ENCODE data around the gene ANKRD35. TPM values are rescaled to one million over a fixed set of nuclear protein-coding genes. Genes with fewer than 3 reads are reported as not detected.
"Not testable (repeated sequence)": the region's sequence is repeated elsewhere in the genome, so short reads cannot be mapped to it uniquely, and the experiment has no call there.

Gene ANKRD35
- 1.5 TPM for total RNA-seq
- long read RNA-seq, partial matches to known transcripts, result 9 of 9 reads
- long read RNA-seq, other reads (novel, unspliced or antisense), result 0 of 9 reads

GRCh38 chr1:145885738-145886287 is at the start of gene ANKRD35:
Gene ANKRD35, minus strand, starts transcription at chr1:145885866. Its CDS starts 108 bp downstream, at chr1:145885758.
- Histone ChIP-seq H3K27me3 (ENCODE audit: low read depth) (peaks cover 4% of the 10 kb centered on the region), H3K4me3 (peak within 1 kb of the TSS; percentile 80), H3K36me3 (no peaks in the 10 kb centered on the region), H3K27ac (no peak within 1 kb of the TSS), H3K9me3 (no peaks in the 10 kb centered on the region), H3K4me1 (peaks cover 18% of the 10 kb centered on the region)
- intact Hi-C loops (cut with DNase I), result no loop called here
- DNase-seq (peak; percentile 94), ATAC-seq (peak; percentile 95 to 98)
- TF ChIP-seq CTCF (IDR thresholded peaks at IDR 0.05), result no peak

- H3K27ac ChIP-seq, result peak overlapping the region; percentile 28
- DNase-seq; H3K4me3 ChIP-seq; H3K9me3 ChIP-seq; intact Hi-C loops (cut with DNase I); H3K27me3 ChIP-seq (ENCODE audit: low read depth): not testable (repeated sequence)
- H3K36me3 ChIP-seq, result peaks cover 44% of the 10 kb centered on the region
- peak in 1 of 2 donors; percentile 33 for ATAC-seq
- peaks cover 20% of the 10 kb centered on the region for H3K4me1 ChIP-seq
These were observed 46.9 kb upstream of the ANKRD35 start for GRCh38 chr1:145932522-145933009.

GRCh38 chr1:145927916-145928643 is 42.4 kb upstream of the ANKRD35 start:
- no peaks in the 10 kb centered on the region for H3K9me3 ChIP-seq
- ATAC-seq, result no peak
- peak overlapping the region; percentile 90 for H3K27ac ChIP-seq
- no peaks in the 10 kb centered on the region for H3K27me3 ChIP-seq (ENCODE audit: low read depth)
- H3K4me1 ChIP-seq, result peaks cover 28% of the 10 kb centered on the region
- peak overlapping the region; percentile 77 for H3K4me3 ChIP-seq
- DNase-seq, result no peak
- intact Hi-C loops (cut with DNase I), result no loop called here
- no peak for TF ChIP-seq CTCF (IDR thresholded peaks at IDR 0.05)
- peaks cover 25% of the 10 kb centered on the region for H3K36me3 ChIP-seq

- H3K4me1 ChIP-seq, result peaks cover 23% of the 10 kb centered on the region
- peak within 1 kb of the TSS; percentile 90 for H3K27ac ChIP-seq
- DNase-seq (peak; percentile 93), ATAC-seq (peak; percentile 99)
- H3K9me3 ChIP-seq, result no peaks in the 10 kb centered on the region
- TF ChIP-seq CTCF (IDR thresholded peaks at IDR 0.05), result peak; percentile 55
- intact Hi-C loops (cut with DNase I), result no loop called here
- H3K4me3 ChIP-seq, result peak within 1 kb of the TSS; percentile 77
- peaks cover 29% of the 10 kb centered on the region for H3K36me3 ChIP-seq
- no peaks in the 10 kb centered on the region for H3K27me3 ChIP-seq (ENCODE audit: low read depth)
These were observed 41.6 kb upstream of the ANKRD35 start, which contains the start of gene RBM8A for GRCh38 chr1:145927063-145927886. Gene RBM8A, minus strand, starts transcription at chr1:145927484. Its CDS starts 58 bp downstream, at chr1:145927426.

- intact Hi-C loops (cut with DNase I), result no loop called here
- Histone ChIP-seq H3K9me3 (no peaks in the 10 kb centered on the region), H3K27ac (peak overlapping the region; percentile 90), H3K4me3 (peak overlapping the region; percentile 77), H3K4me1 (peaks cover 18% of the 10 kb centered on the region), H3K36me3 (peaks cover 30% of the 10 kb centered on the region), H3K27me3 (ENCODE audit: low read depth) (no peaks in the 10 kb centered on the region)
- no peak for DNase-seq
- no peak for TF ChIP-seq CTCF (IDR thresholded peaks at IDR 0.05)
- peak; percentile 3 to 10 for ATAC-seq
These were observed 41.0 kb upstream of the ANKRD35 start for GRCh38 chr1:145926686-145927062.

Measured in lower lobe of right lung (tissue), 2 donors.